COLO668 (cell line): Measurements from ENCODE around the gene PRKG1.

ENCODE experiments used
- DNase-seq: peaks from one replicate; lab custom pipeline; 2025; ENCODE audit not compliant: unreplicated experiment; lab: John Stamatoyannopoulos, UW

The PRKG1 gene

GRCh38 chr10:51075873-51076229 lies 1.6 kb downstream of the PRKG1 start:
- DNase-seq, result no peak

GRCh38 chr10:51076299-51076841 lies 2.1 kb downstream of the PRKG1 start:
- DNase-seq, result no peak

- no peak for DNase-seq
Measured at GRCh38 chr10:51077074-51077473, 2.8 kb downstream of the PRKG1 start.

- DNase-seq, result no peak
Measured at GRCh38 chr10:51077507-51077906, 3.2 kb downstream of the PRKG1 start.

DNA sequence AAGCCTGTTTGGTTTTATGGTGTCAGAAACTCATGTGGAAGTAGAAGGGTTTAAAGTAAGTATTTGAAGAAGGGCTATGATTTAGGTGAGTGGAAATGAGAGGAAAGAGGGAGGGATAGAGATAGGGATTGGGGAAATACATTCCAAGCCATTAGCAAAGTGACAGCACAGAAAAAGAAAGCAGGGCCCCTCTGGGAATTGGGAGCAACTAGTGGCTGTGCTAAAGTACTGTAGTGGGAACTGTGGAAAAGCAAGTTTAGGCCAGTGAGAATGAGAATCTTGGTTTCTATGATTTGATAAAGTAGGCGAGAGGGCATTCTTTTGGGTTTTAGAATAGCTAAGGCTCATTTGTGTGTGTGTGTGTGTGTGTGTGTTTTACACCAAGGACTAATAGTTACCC lies 5.0 kb downstream of the PRKG1 start:
- DNase-seq, result no peak

DNA sequence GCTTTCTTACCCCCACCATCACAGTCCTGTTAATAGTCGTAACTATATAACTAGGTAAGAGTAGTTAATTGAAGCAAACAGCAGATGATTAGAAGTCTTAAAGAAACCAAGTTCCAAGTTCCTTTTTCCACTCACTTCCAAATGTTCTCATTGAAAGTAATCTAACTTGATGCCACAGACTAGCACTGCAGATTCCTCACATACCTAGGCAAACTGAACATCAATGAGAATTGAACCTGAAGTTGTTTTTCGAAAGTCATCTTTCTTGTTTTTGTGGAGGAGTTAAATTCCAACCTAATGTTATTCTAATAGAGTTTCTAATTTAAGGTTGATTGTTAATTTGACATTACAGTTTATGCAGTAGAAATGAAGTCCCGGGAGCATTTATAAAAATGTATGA lies 5.5 kb downstream of the PRKG1 start:
- no peak for DNase-seq

GRCh38 chr10:51080311-51081006 lies 6.2 kb downstream of the PRKG1 start:
- no peak for DNase-seq

DNA sequence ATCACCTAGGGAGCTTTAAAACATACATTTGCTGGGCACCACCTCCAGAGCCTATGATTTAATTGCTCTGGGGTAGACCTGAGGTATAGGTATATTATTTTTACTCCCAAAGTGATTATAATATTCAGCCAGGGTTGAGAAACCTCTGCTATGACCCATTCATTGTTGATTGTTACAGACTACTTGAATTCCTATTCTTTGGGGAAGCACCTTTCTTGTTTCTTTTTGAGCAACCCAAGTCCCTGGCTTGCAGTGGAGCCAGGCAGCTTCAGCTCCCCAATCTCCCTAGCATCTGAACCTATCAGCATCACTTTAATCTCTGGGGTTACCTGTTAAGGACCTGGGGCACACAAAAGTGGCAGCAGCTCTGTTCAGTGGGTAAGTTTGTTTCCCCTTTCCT lies 8.6 kb downstream of the PRKG1 start:
- DNase-seq, result no peak

- no peak for DNase-seq
Measured at GRCh38 chr10:51083356-51083853, 9.1 kb downstream of the PRKG1 start.

DNA sequence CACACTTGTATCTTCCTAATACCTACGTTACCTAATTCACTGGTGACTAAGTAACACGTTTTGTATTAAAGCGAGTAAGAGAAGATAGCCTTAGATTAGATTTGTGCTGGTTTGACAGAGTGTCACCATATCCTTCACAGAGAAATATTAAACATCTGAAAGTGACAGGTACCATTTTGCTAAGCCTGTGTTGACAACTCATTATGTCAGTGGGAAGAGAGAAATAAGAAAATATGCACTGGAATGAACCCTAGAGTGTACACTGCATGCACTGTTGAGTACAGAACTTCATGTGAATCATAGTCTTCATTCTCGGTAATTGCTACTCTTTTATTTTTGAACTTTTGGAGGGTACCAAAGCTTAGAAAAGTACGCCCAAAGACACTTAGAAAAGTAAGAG lies 10.9 kb downstream of the PRKG1 start:
- DNase-seq, result no peak

DNA sequence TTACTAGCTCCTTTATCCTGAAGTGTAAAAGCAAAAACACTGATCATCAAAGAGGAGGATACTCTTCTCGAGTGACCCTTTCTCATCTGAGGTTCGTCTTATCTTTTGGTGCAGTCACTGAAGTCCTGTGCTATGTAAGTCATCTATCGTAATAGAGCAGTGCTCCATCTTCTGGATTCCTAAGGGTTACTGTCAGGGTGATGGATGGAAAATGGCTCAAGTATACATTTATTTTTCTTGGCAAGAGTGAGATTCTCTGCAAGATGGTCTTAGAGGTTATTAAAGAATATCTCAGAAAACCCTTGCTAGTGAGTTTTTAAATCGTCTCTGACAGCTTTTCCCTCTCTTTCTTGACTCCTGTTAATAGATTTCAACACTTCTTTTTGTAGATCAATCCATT lies 12.4 kb downstream of the PRKG1 start:
- no peak for DNase-seq

GRCh38 chr10:51087114-51087513 lies 12.8 kb downstream of the PRKG1 start:
- DNase-seq, result no peak

GRCh38 chr10:51090190-51090589 lies 15.9 kb downstream of the PRKG1 start:
- DNase-seq, result no peak

DNA sequence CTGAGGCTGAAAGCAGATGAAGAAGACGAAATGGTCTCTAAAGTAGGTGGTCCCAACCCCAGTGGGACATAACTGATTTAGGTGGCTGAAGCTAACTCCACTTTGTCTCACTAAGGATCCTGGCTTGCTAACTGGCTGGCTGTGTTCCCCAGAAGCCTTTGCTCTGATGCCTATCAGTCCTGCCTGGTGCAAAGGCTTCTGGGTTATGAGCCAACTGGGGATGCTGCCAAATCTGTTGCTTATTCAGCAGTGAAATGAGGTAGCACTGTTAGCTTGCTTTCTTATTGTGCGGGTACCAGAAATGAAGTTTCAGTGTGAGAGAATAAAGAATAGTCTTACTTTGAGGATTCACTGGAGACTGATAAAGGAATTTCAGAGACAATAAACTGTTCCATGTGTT lies 18.1 kb downstream of the PRKG1 start:
- DNase-seq, result no peak

DNA sequence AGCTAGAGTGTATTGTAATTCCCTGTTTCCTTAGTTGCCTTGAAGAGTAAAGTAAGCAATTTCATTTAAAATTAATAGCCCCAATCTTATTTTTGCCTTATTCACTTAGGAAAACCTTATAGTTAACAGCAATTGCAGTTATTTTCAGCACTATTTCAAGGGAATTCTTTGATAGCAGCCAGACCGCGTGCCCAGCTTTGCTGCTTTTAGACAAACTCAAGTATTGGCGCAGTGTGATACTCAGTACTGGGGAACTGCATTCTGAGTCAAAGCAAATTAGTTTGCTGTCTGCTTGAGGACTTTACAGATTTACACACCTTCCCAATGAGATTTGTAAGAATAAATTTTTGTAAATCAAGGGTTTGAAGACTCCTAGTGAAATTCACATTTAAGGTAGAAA lies 21.2 kb downstream of the PRKG1 start:
- DNase-seq, result no peak

GRCh38 chr10:51097546-51097945 lies 23.3 kb downstream of the PRKG1 start:
- DNase-seq, result no peak

GRCh38 chr10:51100221-51100620 lies 25.9 kb downstream of the PRKG1 start:
- no peak for DNase-seq

DNA sequence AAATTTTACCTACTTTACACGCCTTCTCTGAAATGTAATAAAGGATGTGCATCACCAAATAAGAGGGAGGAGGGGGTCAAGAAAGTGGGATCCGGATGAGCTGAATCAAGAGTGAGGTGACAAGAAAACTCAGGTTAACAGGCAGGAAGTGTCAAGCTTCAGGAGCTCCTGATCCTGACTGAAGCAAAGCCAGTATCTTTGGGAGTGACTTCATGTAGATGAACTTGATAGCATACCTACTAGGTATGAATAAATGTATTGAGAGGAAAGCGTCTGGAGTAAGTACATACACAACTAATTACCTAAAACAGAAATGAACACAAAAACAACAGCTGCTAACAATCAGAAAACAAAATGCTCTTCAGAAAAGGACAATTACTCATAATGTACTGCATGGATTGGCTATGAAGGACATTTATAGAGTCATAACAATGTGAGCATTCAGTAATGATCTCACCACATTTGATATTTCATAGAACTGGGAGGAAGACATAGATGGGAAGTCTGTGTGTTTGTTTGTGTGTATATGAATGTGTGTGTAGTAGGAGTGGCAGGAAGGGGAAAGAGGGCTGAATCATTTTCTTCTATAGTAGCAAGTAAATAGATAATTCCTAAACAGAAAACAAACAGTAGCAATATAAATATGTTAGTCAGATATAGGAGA lies 29.4 kb downstream of the PRKG1 start:
- DNase-seq, result no peak

DNA sequence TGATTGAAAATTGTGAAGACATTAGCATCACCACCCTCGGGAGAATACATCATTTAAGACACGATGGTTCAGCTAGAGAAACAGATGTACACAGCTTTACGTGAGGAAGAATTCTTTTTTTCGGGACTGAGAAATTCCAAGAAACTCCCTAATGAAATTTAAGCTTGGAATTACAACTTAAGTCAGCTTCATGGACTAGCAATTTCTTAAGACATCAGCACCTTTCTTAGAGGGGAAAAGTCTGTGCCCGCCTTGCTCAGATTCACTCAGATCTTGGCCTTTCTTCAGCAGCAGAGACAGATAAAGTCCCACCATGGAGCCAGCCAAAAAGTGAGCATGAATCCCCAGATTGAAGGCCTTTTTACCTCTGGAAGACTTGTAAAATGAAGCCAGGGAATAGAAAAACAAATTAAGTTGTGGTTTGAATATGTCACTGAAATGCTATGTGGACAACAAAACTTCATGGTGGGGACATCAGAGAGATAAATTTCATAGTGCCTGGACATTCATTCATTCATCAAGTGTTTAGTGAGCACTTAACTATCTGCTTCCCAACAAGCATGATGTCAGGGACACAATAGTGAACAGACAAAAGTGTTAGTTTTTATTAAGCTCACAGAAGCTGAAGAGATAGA lies 32.1 kb downstream of the PRKG1 start:
- no peak for DNase-seq

GRCh38 chr10:51108406-51108805 lies 34.1 kb downstream of the PRKG1 start:
- no peak for DNase-seq

DNA sequence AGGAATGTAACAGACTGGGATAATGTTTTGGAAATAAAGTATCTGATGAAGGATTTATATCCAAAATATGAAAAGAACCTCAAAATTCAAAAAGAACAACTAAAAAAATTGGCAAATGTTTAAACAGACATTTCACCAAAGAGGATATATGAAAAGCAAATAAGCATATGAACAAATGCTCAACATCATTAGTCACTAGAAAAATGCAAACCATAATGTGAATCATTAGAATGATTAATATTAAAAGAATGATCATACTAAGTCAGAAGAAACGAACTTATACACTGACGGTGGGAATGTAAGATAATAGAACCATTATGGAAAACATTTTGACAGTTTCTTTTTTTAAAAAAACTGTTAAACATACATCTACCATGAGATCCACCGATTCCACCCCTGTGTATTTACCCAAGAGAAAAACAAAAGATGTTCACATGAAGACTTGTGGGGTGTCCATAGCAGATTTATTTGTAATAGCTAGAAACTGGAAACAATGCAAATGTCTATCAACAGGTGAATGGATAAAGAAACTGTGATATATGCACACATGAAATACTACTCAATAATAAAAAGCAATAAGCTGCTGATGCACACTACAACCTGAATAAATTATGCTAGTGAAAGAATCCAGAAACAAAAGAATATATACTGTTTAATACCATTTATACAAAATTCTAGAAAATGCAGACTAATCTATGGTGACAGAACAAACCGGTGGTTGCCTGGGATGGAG lies 35.7 kb downstream of the PRKG1 start:
- DNase-seq, result no peak
